LNCaP clone FGC (cell line): ENCODE measurements around the gene SLAMF1.

ENCODE experiments used
- DNase-seq: peaks from one replicate; pipeline ENCODE4 v3.0.0-alpha.2; 2011; ENCODE audit warnings: low read depth
- H3K4me3 ChIP-seq: 2 replicates; pipeline ENCODE4 v1.5.1; 2011; ENCODE audit warnings: mild to moderate bottlenecking, low read depth, low read length, control low read depth
- CTCF ChIP-seq: IDR thresholded peaks from 2 replicates; pipeline ENCODE4 v1.5.1; 2012; ENCODE audit warnings: mild to moderate bottlenecking; ENCODE audit not compliant: control insufficient read depth, insufficient read depth; ENCODE audit errors: extremely low read depth

SLAMF1 gene

GRCh38 chr1:160662910-160663309 is 16.1 kb upstream of the SLAMF1 start:
- DNase-seq: no peak
- H3K4me3 ChIP-seq: no peak overlapping the region
- no peak for TF ChIP-seq CTCF

GRCh38 chr1:160659566-160659965 is 12.7 kb upstream of the SLAMF1 start:
- no peak for DNase-seq
- TF ChIP-seq CTCF: no peak
- H3K4me3 ChIP-seq: no peak overlapping the region

GRCh38 chr1:160658814-160659193 is 12.0 kb upstream of the SLAMF1 start:
- DNase-seq: no peak
- no peak overlapping the region for H3K4me3 ChIP-seq
- no peak for TF ChIP-seq CTCF

- no peak for TF ChIP-seq CTCF
- no peak for DNase-seq
- H3K4me3 ChIP-seq: no peak overlapping the region
Measured at GRCh38 chr1:160658162-160658813, 11.4 kb upstream of the SLAMF1 start.

GRCh38 chr1:160657250-160657781 is 10.5 kb upstream of the SLAMF1 start:
- no peak for TF ChIP-seq CTCF
- no peak for DNase-seq
- no peak overlapping the region for H3K4me3 ChIP-seq

GRCh38 chr1:160656737-160657136 is 9.9 kb upstream of the SLAMF1 start:
- DNase-seq: no peak
- TF ChIP-seq CTCF: no peak
- H3K4me3 ChIP-seq: no peak overlapping the region

GRCh38 chr1:160653620-160654016 is 6.8 kb upstream of the SLAMF1 start:
- no peak for DNase-seq
- no peak for TF ChIP-seq CTCF

More at GRCh38 chr1:160653620-160654016, 6.8 kb upstream of the SLAMF1 start:
- H3K4me3 ChIP-seq: no peak overlapping the region
